H9 (cell line): Measurements from ENCODE around the gene PRKD2. TPM values are rescaled to one million over a fixed set of nuclear protein-coding genes. Genes with fewer than 3 reads are reported as not detected.
A peak's percentile ranks its signal among the peaks of the same experiment; 100 is the strongest.

Experiments used
- DNase-seq: peaks from one replicate; pipeline ENCODE4 v3.0.0-alpha.2; 2017
- H2AFZ ChIP-seq: one replicate; pipeline ENCODE4 v1.6.1; 2013; ENCODE audit warnings: mild to moderate bottlenecking, low read length, control low read depth, moderate library complexity
- H2AK5ac ChIP-seq: 2 replicates; pipeline ENCODE4 v1.6.1; 2013; ENCODE audit warnings: low read length, control low read depth, mixed read lengths; ENCODE audit not compliant: insufficient read length
- H2BK120ac ChIP-seq: one replicate; pipeline ENCODE4 v1.6.1; 2013; ENCODE audit warnings: low read depth, mild to moderate bottlenecking, low read length, control low read depth, inconsistent platforms; ENCODE audit not compliant: poor library complexity, severe bottlenecking
- H2BK12ac ChIP-seq: 2 replicates; pipeline ENCODE4 v1.6.1; 2013; ENCODE audit warnings: low read length, control low read depth, mixed read lengths, low read depth; ENCODE audit not compliant: insufficient read length
- H2BK15ac ChIP-seq: 2 replicates; pipeline ENCODE4 v1.6.1; 2013; ENCODE audit warnings: low read depth, low read length, control low read depth
- H2BK20ac ChIP-seq: one replicate; pipeline ENCODE4 v1.6.1; 2013; ENCODE audit warnings: low read depth, mild to moderate bottlenecking, low read length, control low read depth, inconsistent platforms; ENCODE audit not compliant: poor library complexity, severe bottlenecking
- H2BK5ac ChIP-seq: 2 replicates; pipeline ENCODE4 v1.6.1; 2013; ENCODE audit warnings: low read length, control low read depth, mixed read lengths; ENCODE audit not compliant: insufficient read length
- H3K14ac ChIP-seq: 2 replicates; pipeline ENCODE4 v1.6.1; 2013; ENCODE audit warnings: low read length, control low read depth; ENCODE audit not compliant: insufficient read depth
- H3K18ac ChIP-seq: 2 replicates; pipeline ENCODE4 v1.6.1; 2013; ENCODE audit warnings: low read depth, mild to moderate bottlenecking, mixed read lengths, low read length, control low read depth; ENCODE audit not compliant: insufficient read length
- H3K23ac ChIP-seq: 2 replicates; pipeline ENCODE4 v1.6.1; 2013; ENCODE audit warnings: low read length, control low read depth, mixed read lengths, low read depth; ENCODE audit not compliant: insufficient read length
- H3K23me2 ChIP-seq: 2 replicates; pipeline ENCODE4 v1.6.1; 2013; ENCODE audit warnings: low read depth, mild to moderate bottlenecking, mixed read lengths, low read length, control low read depth; ENCODE audit not compliant: insufficient read length, poor library complexity, severe bottlenecking
- H3K27ac ChIP-seq: 2 replicates; pipeline ENCODE4 v1.5.1; 2013; ENCODE audit warnings: low read length, control low read depth, mixed read lengths, low read depth; ENCODE audit not compliant: insufficient read length
- H3K27me3 ChIP-seq: 2 replicates; pipeline ENCODE4 v1.6.1; 2013; ENCODE audit warnings: low read length, control low read depth, inconsistent platforms; ENCODE audit not compliant: insufficient read depth
- H3K4ac ChIP-seq: 2 replicates; pipeline ENCODE4 v1.6.1; 2013; ENCODE audit warnings: low read depth, mild to moderate bottlenecking, control low read depth, inconsistent platforms, low read length, moderate library complexity
- H3K4me1 ChIP-seq: 2 replicates; pipeline ENCODE4 v1.6.1; 2013; ENCODE audit warnings: low read length, control low read depth, inconsistent platforms; ENCODE audit not compliant: insufficient read depth
- H3K4me2 ChIP-seq: 2 replicates; pipeline ENCODE4 v1.6.1; 2013; ENCODE audit warnings: low read length, control low read depth, mixed read lengths; ENCODE audit not compliant: insufficient read length, insufficient read depth
- H3K56ac ChIP-seq: 2 replicates; pipeline ENCODE4 v1.6.1; 2013; ENCODE audit warnings: low read depth, mild to moderate bottlenecking, mixed read lengths, low read length, control low read depth; ENCODE audit not compliant: insufficient read length
- H3K79me1 ChIP-seq: 2 replicates; pipeline ENCODE4 v1.6.1; 2013; ENCODE audit warnings: low read depth, mild to moderate bottlenecking, moderate library complexity, low read length, control low read depth, inconsistent platforms; ENCODE audit not compliant: insufficient read depth, poor library complexity, severe bottlenecking
- H3K79me2 ChIP-seq: 2 replicates; pipeline ENCODE4 v1.6.1; 2013; ENCODE audit warnings: low read length, control low read depth, inconsistent platforms; ENCODE audit not compliant: insufficient read depth
- H3K9ac ChIP-seq: 2 replicates; pipeline ENCODE4 v1.6.1; 2013; ENCODE audit warnings: low read length, control low read depth, mixed read lengths; ENCODE audit not compliant: insufficient read length; ENCODE audit errors: extremely low read depth
- H3K9me3 ChIP-seq: one replicate; pipeline ENCODE4 v1.6.1; 2013; ENCODE audit warnings: low read depth, low read length, inconsistent platforms; ENCODE audit not compliant: control insufficient read depth
- H3T11ph ChIP-seq: one replicate; pipeline ENCODE4 v1.6.1; 2013; ENCODE audit warnings: mild to moderate bottlenecking, low read length, control low read depth, inconsistent platforms
- H4K20me1 ChIP-seq: one replicate; pipeline ENCODE4 v1.6.1; 2013; ENCODE audit not compliant: control insufficient read depth, insufficient read length, insufficient read depth
- H4K5ac ChIP-seq: 2 replicates; pipeline ENCODE4 v1.6.1; 2013; ENCODE audit warnings: low read depth, mild to moderate bottlenecking, mixed read lengths, low read length, control low read depth; ENCODE audit not compliant: insufficient read length
- H4K8ac ChIP-seq: replicated peaks from 2 replicates; pipeline ENCODE4 v1.6.1; 2013; ENCODE audit warnings: low read length, control low read depth, mixed read lengths, low read depth; ENCODE audit not compliant: insufficient read length
- H4K91ac ChIP-seq: 2 replicates; pipeline ENCODE4 v1.6.1; 2013; ENCODE audit warnings: low read depth, mild to moderate bottlenecking, moderate library complexity, mixed read lengths, low read length, control low read depth; ENCODE audit not compliant: insufficient read length
- H3K27ac Mint-ChIP-seq, 3 experiments: 2 replicates in 2 of 3; 3 replicates in 1 of 3; pipeline ENCODE4 v1.8.0; 2020 to 2021; ENCODE audit warnings: mixed read lengths in 3 of 3, mild to moderate bottlenecking in 1 of 3, moderate library complexity in 1 of 3
- H3K27me3 Mint-ChIP-seq: 2 replicates; pipeline ENCODE4 v1.8.0; 2021; ENCODE audit warnings: low read depth, mild to moderate bottlenecking, moderate library complexity, mixed read lengths
- H3K36me3 Mint-ChIP-seq, 3 experiments: 2 replicates in 2 of 3; 3 replicates in 1 of 3; pipeline ENCODE4 v1.8.0; 2020 to 2021; ENCODE audit warnings: low read depth in 3 of 3, mixed read lengths in 3 of 3; ENCODE audit not compliant: insufficient read depth in 1 of 3
- H3K4me1 Mint-ChIP-seq, 2 experiments: 2 replicates each; pipeline ENCODE4 v1.8.0; 2020; ENCODE audit warnings: mixed read lengths in 2 of 2
- H3K4me3 Mint-ChIP-seq, 2 experiments: 2 replicates in 1 of 2; 3 replicates in 1 of 2; pipeline ENCODE4 v1.8.0; 2020 to 2021; ENCODE audit warnings: mild to moderate bottlenecking in 2 of 2, mixed read lengths in 2 of 2, moderate library complexity in 1 of 2
- H3K9me3 Mint-ChIP-seq, 2 experiments: 2 replicates in 1 of 2; 3 replicates in 1 of 2; pipeline ENCODE4 v1.8.0; 2020; ENCODE audit warnings: mild to moderate bottlenecking in 2 of 2, mixed read lengths in 2 of 2, moderate library complexity in 1 of 2
- total RNA-seq: library from RNA; stranded (reverse); gene quantifications from 2 replicates; pipeline ENCODE4 v1.2.1, GENCODE V29; 2021
- TF ChIP-seq, protein P1 (sequence below): fragments of 200-600 bp; sonication (generic); conservative IDR thresholded peaks from 3 replicates; pipeline ENCODE4 v1.8.0; 2021; ENCODE audit warnings: antibody characterized with exemption, mild to moderate bottlenecking

Gene PRKD2
- total RNA-seq, 1 experiment from 2014 or later: 60.7 TPM

- no peaks in the 10 kb centered on the region for H3K79me1 ChIP-seq
- no peak overlapping the region for H3K56ac ChIP-seq
- no peak overlapping the region for H3K18ac ChIP-seq
- H3K9me3 ChIP-seq: no peaks in the 10 kb centered on the region
- H3K27ac Mint-ChIP-seq: peak overlapping the region in 1 of 3 experiments; percentile 70; a peak in 2 of 7 replicates
- H2BK5ac ChIP-seq: no peak overlapping the region
- H3K9me3 Mint-ChIP-seq: 0 out of 5 replicates have a peak, but pooled peaks cover 0 to 2% of the 10 kb centered on the region in 2 experiments
- H3K23ac ChIP-seq: no peak overlapping the region
- no peak overlapping the region for H4K8ac ChIP-seq
- no peak overlapping the region for H2BK120ac ChIP-seq
- no peak overlapping the region for H2AFZ ChIP-seq
- peaks cover 3 to 4% of the 10 kb centered on the region in 2 experiments; a peak in 2 of 4 replicates for H3K4me1 Mint-ChIP-seq
- H3K27ac ChIP-seq: no peak overlapping the region
- no peak for DNase-seq
- H3K9ac ChIP-seq: no peak overlapping the region
- H3K4me1 ChIP-seq: no peaks in the 10 kb centered on the region
- H3K4me3 Mint-ChIP-seq: no peak overlapping the region
- H3K4ac ChIP-seq: no peak overlapping the region
- no peaks in the 10 kb centered on the region for H4K20me1 ChIP-seq
- H3K14ac ChIP-seq: no peak overlapping the region
- no peaks in the 10 kb centered on the region for H3K27me3 ChIP-seq
- TF ChIP-seq, protein P1, sequence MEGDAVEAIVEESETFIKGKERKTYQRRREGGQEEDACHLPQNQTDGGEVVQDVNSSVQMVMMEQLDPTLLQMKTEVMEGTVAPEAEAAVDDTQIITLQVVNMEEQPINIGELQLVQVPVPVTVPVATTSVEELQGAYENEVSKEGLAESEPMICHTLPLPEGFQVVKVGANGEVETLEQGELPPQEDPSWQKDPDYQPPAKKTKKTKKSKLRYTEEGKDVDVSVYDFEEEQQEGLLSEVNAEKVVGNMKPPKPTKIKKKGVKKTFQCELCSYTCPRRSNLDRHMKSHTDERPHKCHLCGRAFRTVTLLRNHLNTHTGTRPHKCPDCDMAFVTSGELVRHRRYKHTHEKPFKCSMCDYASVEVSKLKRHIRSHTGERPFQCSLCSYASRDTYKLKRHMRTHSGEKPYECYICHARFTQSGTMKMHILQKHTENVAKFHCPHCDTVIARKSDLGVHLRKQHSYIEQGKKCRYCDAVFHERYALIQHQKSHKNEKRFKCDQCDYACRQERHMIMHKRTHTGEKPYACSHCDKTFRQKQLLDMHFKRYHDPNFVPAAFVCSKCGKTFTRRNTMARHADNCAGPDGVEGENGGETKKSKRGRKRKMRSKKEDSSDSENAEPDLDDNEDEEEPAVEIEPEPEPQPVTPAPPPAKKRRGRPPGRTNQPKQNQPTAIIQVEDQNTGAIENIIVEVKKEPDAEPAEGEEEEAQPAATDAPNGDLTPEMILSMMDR: no peak
- H3K27me3 Mint-ChIP-seq: no peaks in the 10 kb centered on the region; the same call in 1 of the 2 replicates
- no peak overlapping the region for H3K4me2 ChIP-seq
- H3K36me3 Mint-ChIP-seq: peaks cover 13 to 33% (median 21%) of the 10 kb centered on the region in 3 experiments
- H2BK12ac ChIP-seq: no peak overlapping the region
- no peaks in the 10 kb centered on the region for H3K23me2 ChIP-seq
- H3T11ph ChIP-seq: no peak overlapping the region
- no peak overlapping the region for H2BK15ac ChIP-seq
- H4K91ac ChIP-seq: no peak overlapping the region
- H3K79me2 ChIP-seq: no peaks in the 10 kb centered on the region
- no peak overlapping the region for H2AK5ac ChIP-seq
- H4K5ac ChIP-seq: no peak overlapping the region
- H2BK20ac ChIP-seq: no peak overlapping the region
These were observed 46.1 kb downstream of the PRKD2 start for GRCh38 chr19:46670813-46671212.
